GM19240 (cell line): ENCODE results near the gene PTPRN2.

ENCODE experiments used
- DNase-seq: peaks from one replicate; pipeline ENCODE4 v3.0.0; 2011; ENCODE audit warnings: low spot score; ENCODE audit not compliant: insufficient read length

The PTPRN2 gene

DNA sequence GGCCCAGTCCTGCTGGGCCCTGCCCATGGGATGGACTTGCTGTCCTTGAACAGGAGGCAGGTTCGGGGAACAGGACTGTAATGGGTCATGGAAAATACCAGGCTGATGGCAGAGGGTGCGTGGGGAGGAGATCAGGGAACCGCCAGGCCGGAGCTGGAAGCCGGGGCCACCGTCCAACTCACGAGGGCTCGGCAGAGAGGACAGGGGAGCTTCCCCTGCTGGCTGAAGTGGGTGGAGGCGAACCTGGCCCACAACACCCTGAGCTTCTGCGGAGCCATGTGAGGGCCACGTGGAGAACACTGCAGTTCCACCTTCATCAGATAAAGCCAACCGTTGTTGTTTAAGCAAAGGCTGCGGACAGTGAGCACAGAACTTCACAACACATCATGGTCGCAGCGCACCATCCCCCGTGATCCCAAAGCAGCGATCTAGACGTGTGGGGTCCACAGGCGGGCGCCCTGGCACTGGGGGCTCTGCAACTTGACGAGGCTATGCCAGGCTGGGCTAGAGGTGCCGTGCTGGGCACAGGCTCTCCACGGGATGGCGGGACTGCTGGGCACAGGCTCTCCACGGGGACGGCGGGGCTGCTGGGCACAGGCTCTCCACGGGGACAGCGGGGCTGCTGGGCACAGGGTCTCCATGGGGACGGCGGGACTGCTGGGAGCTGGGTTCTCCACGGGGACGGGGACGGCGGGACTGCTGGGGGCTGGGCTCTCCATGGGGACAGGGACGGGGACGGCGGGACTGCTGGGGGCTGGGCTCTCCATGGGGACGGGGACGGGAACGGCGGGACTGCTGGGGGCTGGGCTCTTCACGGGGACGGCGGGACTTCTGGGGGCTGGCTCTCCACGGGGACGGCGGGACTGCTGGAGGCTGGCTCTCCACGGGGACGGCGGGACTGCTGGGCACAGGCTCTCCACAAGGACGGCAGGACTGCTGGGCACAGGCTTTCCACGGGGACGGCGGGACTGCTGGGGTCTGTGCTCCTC lies 777.5 kb downstream of the PTPRN2 start:
- no peak for DNase-seq

DNA sequence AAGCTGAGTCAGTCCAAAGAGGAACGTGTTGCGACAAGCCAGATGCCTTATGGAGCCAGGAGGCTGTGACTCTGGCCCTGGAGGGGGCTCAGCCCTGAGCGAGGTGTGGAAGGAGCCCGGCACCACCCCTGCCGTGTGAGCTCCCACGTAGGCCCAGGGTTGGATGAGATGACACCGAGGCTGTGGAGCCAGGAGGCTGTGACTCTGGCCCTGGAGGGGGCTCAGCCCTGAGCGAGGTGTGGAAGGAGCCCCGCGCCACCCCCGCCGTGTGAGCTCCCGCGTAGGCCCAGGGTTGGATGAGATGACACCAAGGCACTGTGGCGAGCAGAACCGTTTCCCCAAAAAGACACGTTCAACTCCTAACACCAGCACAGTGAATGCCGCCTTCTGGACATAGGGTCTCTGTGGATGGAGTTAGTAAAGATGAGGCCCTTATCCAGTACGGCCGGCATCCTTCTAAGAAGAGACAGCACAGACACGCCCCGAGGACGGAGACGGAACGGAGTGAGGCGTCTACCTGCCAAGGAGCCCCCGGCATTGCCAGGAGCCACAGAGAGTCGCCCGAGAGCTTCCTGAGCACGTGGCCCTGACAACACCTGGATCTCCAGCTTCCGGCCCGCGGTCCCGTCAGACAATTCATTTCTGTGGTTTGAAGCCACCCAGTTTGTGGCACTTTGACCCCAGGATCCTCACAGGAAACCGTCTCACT lies 778.3 kb downstream of the PTPRN2 start:
- no peak for DNase-seq

DNA sequence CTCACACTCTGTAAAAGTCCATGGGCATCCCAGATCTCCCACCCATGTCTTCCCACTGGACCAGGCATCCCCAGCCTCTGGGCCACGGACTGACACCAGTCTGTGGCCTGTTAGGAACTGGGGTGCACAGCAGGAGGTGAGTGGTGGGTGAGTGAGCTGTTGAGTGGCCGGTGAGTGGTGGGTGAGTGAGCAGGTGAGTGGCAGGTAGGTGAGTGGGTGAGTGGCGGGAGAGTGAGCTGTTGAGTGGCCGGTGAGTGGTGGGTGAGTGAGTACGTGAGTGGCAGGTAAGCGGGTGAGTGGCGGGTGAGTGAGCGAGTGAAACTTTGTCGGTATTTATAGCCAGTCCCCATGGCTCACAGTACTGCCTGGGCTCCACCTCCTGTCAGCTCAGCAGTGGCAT lies 779.6 kb downstream of the PTPRN2 start:
- DNase-seq, result no peak

DNA sequence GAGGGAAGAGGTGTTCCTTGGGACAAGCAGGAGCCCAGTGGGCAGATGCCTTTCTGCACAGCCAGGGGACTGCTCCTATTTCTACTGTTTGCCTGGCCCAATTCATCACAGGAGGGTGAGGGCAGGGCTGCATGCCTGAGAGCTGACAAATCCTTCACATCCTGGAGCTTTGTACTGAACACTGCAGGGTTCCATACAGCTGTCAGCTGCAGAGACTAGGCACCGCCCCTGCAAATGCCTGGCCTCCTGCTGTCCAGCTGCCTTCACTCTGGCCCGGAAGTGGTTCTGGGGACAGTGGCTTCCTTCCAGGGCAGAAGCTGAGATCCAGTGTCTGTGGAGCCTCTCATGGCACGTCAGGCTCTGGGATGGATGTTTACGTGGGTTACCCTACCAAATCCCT lies 780.1 kb downstream of the PTPRN2 start:
- DNase-seq, result no peak

DNA sequence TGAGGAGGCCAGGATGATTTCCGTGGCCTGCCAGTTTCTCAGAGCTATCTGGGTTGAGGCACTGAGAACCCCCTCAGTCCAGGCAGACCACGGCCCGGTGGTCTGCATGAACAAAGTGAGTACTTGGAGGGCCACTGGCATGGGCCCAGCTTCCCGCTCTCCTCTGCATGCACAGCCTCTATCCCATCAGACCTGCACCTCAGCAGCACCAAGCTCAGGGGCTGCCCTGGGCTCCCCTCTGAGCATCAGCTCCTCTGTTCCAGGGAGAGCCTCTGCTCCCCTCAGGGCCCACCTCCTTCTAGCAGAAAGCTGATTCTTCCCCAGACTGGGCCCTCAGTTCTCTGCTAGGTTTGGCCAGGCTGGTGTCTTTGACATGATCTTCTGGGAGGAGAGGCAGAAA lies 780.9 kb downstream of the PTPRN2 start:
- no peak for DNase-seq

DNA sequence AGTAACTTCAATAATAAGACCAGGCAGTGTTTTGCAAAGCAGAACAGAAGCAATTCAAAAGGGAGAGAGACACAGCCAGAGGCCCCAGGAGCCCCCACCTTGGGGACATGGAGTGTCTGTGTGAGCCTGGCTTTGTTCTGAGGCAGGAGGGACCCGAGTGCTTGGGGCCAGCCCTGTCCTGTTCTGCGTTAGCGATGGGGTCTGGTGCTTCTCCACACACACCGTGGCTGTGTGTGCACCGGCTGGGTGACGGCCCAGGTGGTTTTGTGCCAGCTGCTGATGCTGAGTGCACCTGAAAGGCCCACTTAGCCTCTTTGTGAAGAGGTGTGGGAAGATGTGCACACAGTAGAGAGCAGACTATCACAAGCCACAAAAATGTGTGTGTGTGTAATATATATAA lies 781.9 kb downstream of the PTPRN2 start:
- DNase-seq, result no peak

DNA sequence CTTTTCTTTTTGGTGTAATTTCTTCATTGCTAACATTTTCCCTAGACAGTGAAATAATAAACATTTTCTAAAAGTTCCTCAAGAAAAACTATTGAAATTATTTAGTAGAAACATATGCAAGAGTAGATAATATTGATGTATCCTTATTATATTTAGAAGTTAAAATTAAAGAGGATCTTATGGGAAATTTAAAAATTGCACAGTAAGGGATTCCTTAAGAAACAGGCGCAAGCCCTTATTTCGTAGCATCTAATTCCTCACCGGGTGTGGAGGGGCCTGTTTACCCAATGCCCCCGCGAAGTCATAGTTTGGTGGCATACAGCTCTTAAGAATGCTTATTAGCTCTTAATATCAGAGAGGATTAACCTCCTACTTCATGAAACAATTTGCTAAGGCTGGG lies 783.7 kb downstream of the PTPRN2 start:
- DNase-seq, result no peak

DNA sequence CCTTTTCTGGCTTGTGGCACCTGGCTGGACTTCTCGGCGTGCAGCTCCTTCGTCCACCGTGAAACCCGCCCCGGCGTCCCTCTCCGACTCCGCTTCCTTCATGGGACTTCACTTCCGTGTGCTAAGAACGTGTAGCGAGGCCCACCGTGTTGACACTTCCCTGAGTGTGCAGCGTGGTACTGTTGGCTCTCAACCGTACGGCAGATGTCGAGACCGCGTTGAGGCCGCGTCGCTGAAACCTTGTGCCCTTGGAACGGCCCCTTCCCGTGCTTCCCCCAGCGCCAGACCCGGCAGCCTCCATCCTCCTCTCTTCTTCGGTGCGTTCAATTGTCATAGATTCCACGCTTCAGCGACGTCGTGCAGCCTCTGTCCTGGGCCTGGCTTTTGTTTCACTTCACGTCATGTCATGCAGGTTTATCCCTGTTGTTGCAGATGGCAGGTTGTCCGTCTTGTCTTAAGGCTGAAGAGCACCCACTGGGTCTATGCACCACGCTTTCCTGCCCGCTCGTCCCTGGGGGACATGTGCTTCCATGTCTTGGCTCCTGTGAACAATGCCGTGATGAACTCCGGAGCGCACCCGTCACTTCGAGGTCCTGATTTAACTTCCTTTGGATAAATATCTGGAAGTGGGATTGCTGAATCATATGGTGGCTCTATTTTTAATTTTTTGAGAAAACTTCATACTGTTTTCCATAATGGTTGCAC lies 785.5 kb downstream of the PTPRN2 start:
- no peak for DNase-seq

DNA sequence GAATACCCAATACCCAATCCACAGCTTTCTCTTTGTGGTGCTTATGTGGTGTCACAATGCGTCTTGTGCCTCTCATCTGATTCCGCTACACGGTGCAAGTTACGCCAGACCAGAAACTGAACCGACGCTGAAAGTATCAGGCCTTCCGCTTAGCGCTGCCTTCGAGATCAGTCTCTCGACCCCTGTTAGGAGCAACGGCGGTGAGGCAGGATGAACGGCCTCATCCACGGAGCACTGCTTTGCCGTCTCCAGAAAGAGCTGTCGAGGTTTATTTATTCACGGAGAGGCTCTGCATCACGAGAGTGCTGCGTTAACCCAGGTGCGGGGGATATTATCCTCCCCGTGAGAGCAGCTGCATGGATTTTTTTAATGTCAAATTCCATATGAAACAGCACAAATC lies 786.5 kb downstream of the PTPRN2 start:
- DNase-seq, result no peak

DNA sequence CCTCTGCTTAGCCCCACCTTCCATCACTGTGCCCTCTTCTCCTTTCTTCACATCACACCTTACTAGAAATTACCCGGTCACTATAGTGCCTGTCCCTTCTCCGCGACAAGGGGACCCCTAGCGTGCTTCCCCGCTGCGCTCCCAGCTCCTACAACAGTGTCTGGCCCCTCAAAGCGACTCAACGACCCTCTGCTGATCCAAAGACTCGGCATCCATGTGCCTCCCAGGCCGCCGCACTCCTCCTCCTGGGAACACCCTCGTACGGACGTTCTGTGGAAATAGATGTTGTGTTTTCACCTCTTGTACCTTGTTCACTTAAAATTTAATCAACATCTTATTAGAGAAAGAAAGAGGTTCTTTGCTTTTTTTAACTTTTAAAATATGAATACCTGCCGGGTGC lies 787.3 kb downstream of the PTPRN2 start:
- no peak for DNase-seq

DNA sequence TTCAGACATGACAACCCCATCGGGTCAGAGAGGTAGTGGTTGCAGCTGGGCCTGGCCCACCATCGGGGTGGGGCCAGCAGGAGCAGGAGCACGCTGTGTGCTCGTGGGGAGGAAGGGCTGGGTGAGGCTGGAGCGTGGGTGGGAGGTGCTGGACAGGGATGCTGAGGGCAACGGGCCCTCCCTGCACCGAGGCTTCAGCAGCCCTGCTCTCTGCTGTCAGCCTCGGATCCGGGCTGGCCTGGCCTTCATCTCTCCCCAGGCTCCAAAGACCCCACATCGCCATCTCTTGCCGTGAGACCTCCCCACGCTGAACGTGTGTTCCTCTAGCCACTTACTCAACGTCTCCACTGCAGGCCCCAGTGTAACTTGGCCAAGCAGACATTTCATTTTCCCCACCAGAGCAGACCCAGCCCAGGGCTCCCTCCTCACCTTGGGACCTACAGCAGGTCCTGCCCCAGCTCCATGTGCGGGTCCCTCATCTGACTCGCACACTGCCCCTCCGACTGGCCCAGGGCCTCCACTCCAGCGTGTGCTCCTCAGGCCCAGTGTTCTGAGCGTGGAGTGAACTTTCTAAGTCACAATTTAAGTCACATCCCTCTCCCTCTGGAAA lies 788.4 kb downstream of the PTPRN2 start:
- no peak for DNase-seq

DNA sequence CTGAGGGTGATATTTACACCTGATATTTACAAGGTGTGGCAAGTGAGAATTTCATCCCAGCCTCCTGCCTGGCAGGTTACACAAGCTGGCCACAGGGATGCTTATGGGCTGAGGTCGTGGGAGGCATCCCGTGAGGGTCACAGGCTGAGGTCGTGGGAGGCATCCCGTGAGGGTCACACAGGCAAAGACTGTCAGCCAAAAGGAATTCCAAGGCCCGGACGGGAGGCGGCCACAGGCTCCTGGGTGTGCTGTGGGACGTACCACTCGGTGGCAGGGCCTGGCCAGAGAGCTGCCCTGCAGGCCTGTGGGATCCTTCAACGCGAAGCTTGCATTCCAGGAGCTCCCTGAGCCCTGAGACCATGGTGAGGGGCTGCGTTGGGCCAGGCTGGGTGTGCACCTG lies 790.3 kb downstream of the PTPRN2 start:
- DNase-seq, result no peak

DNA sequence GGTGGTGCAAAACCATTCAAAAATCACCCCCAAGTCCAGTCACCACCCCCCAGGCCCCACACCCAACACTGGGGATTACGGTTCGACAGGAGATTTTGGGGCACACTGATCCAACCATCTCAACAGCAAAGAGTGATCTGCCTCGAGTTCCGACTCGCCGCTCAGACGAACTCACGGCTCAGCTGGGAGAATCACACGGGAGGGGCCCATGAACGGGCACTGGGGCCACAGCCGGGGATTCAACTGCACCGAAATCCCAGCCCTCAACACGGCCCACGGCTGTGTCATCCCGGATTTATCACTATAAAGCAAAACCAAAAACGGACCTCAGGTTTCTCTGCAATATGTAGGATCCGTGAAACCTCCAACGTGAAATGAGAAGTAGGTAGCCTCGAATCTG lies 790.8 kb downstream of the PTPRN2 start:
- no peak for DNase-seq

DNA sequence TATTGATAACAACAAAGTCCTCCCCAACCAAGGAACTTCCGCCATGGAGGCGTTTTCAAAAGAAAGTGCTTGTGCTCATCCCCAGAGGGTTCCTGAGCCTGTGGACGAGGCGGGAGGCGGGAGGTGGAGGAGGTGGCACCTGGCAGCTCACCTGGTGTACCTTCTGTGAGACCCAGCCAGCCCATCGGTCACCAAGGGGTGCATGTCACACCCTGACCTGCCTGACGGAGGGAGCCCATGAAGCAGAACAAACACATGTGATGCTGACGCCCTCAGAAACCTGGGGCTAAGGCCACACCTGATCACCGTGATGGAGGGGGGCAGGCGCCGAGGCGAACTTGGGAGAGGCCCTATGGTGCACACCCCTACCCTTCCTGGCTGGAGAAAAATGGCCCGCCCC lies 792.0 kb downstream of the PTPRN2 start:
- no peak for DNase-seq

DNA sequence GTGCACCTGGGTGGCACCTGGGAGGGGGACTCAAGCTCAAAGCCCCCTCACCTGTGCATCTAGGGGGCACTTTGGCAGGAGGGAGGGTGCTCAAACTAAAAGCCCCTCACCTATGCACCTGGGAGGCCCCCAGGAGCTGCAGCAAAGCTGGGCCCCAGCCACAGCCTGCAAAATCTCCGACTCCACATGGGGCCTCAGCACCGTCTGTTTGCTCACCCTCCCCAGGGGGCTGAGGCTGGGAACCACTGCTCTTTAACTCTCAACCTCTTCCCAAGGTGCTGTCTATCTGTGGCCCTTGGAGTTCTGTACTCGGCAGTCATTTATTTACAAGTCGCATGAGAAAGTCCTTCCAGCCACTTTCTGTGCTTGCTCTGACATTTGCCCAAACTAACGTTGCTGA lies 792.4 kb downstream of the PTPRN2 start:
- no peak for DNase-seq

DNA sequence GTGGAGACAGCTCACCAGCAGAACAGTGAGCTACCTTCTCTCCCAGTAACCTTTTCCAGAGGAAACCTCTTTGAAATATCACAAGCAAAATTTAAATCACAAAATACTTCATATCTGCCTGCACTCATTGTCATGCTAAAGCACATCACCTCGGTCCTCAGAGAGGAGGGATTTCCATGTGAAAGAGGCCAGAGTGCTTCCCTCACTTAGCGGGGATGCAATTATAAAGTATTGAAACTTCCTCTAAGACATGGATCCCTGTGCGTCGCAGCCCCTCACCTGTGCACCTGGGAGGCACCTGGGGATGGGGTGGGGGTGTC lies 792.9 kb downstream of the PTPRN2 start:
- DNase-seq, result no peak

DNA sequence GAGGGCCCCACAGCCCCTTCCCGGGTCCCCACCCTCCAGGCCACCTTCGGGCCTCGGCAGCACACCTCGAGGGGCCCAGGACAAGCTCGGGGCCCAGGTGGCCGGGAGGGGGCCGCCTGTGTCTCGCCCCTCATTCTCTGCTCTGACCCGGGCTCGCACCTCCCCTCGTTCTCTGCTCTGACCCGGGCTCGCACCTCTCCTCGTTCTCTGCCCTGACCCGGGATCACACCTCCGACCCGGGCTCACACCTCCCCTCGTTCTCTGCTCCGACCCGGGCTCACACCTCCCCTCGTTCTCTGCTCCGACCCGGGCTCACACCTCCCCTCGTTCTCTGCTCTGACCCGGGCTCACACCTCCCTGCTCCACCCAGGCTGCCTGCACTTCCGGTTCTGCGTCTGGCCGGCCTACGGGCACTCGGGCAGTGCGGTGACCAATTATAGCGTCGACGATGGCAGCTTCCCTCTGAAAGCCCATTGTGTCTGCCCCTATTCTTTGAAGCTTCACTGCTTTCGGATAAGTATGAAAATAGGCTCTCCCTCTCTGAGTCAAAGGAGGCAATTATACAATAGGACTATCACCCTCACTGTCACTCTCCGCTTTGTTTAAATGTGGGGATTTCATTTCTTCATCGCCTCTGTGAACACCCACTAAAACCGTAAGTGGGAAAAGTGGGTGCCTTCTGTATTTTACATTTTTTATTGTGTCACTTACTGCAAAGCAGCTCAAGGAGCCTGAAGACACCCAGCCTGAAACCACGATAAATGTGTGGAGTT lies 793.5 kb downstream of the PTPRN2 start:
- DNase-seq, result no peak

DNA sequence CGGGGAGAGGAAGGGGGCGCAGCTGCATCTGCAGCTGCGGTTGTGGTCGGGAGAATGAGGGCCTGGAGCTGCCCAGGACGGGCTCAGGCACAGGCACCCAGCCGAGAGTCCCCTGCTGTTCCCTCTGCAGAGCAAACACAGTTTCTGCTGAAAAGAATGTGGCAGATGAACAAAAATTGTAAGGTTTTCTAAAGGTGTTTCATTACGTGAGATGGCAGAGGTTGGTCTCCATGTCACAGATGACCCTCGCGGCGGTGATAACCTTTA lies 794.6 kb downstream of the PTPRN2 start:
- DNase-seq, result no peak

DNA sequence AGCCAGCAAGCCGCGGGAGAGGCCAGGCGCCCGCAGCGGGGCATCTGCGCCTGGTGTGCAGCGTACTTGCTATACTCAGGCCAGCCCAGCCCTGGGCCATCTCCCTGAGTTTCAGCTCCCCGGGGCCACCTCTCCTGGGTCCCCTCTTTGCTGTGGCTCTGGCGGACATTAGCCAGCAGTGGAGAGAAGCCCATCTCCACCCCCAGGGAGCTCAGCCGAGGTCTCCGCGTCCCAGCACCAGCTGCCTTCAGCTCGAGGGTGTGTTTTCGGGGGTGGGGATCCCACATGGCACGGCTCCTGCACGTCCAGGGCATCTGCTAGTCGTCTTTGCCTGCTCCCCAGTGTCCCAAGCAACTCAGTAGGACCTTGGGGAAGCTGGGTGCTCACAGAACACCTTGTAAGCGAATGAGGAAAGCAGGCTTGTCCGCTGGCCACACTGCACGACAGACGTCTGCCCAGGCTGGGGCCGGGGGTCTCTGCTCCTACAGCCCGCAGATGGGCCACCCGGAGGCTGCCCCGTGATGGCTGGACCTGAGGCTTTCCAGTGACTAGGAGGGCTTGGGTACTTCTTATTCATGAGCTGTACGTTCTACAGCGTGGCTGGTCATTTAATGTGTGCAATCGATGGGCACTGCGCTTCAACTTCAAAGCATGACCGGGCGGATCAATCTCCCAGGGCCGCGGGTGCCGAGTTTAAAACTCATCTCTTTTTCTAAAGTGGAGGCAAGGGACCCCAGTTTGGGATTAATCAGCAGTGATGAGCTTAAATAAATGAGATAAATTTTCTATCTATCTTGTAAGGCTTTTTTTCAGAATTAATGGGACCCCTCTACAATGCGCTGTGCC lies 795.2 kb downstream of the PTPRN2 start:
- DNase-seq, result no peak

DNA sequence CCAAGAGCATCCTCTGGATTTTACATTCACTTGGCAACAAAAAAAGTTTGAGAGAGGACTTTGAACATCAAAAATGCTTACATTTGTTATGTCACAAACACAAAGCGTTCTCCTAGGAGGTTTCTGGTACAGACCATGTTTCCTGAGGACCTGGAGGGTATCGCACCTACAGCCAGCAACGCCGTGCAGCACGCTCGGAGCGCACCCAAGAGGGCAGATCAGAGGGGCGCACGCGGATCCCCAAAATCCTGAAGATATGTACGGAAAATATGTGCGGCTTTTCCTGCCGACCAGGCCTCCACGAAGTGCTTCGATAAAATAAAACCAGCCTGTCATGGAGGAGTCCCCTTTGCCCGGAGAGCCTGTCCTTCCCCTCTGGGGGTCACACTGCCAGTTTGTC lies 796.0 kb downstream of the PTPRN2 start:
- DNase-seq, result no peak
